HepG2 (cell line): ENCODE data around the gene SPAG7. TPM values are rescaled to one million over a fixed set of nuclear protein-coding genes. Genes with fewer than 3 reads are reported as not detected.
A peak's percentile ranks its signal among the peaks of the same experiment; 100 is the strongest.

Experiments used
- EZH2 ChIP-seq: conservative IDR thresholded peaks from 2 replicates; pipeline ENCODE4 v1.6.1; 2012; ENCODE audit warnings: mild to moderate bottlenecking, low read depth, low read length, moderate library complexity
- FOSL1 ChIP-seq: sonication (generic); formaldehyde crosslinking; IDR thresholded peaks from 2 replicates; pipeline ENCODE4 v1.9.0; 2021; ENCODE audit warnings: missing genetic modification reagents, borderline replicate concordance
- HNRNPH1 ChIP-seq: fragments of 200-400 bp; formaldehyde crosslinking; optimal IDR thresholded peaks from 2 replicates; pipeline ENCODE3; 2017; ENCODE audit warnings: mild to moderate bottlenecking, low read depth, low read length
- IRF2 ChIP-seq: IDR thresholded peaks from 2 replicates; pipeline ENCODE4 v1.6.1; 2018; ENCODE audit warnings: missing genetic modification reagents, missing compliant biosample characterization
- KDM1A ChIP-seq: IDR thresholded peaks from 2 replicates; pipeline ENCODE4 v1.6.1; 2016; ENCODE audit warnings: missing compliant biosample characterization
- POLR2A ChIP-seq, 2 experiments: IDR thresholded peaks; 2 replicates each; pipeline ENCODE4 v1.6.1; 2011; ENCODE audit warnings: low read depth in 2 of 2, low read length in 2 of 2, mild to moderate bottlenecking in 1 of 2, moderate library complexity in 1 of 2; ENCODE audit not compliant: insufficient read depth in 1 of 2
- RBM22 ChIP-seq: fragments of 200-400 bp; formaldehyde crosslinking; optimal IDR thresholded peaks from 2 replicates; pipeline ENCODE3; 2017; ENCODE audit warnings: mild to moderate bottlenecking, low read length, moderate library complexity
- RFX1 ChIP-seq: fragments of 450-650 bp; IDR thresholded peaks from 2 replicates; pipeline ENCODE4 v1.6.1; 2017
- SCMH1 ChIP-seq: sonication (generic); formaldehyde crosslinking; IDR thresholded peaks from 2 replicates; pipeline ENCODE4 v1.9.0; 2021; ENCODE audit warnings: missing genetic modification reagents, mild to moderate bottlenecking, borderline replicate concordance
- ZNF225 ChIP-seq: sonication (generic); formaldehyde crosslinking; IDR thresholded peaks from 2 replicates; pipeline ENCODE4 v1.4.0; 2020; ENCODE audit warnings: mild to moderate bottlenecking, missing genetic modification reagents
- ZNF567 ChIP-seq: sonication (generic); formaldehyde crosslinking; IDR thresholded peaks from 2 replicates; pipeline ENCODE4 v1.8.1; 2023; ENCODE audit warnings: mild to moderate bottlenecking, missing genetic modification reagents, borderline replicate concordance
- polyA plus RNA-seq, 8 experiments: library from polyadenylated mRNA; depleted of rRNA in 3 of 8; stranded (reverse) in 7 of 8; unstranded in 1 of 8; fragments of >200 nt; fragmentation: Illumina TruSeq in 4 of 8; extraction: Trizol in 4 of 8; gene quantifications; 2 replicates each; pipeline versions ENCODE4 v1.2.1 to v1.2.3, GENCODE V29; 2011 to 2016; ENCODE audit warnings: low read depth in 4 of 8, missing spikeins in 1 of 8, mixed read lengths in 1 of 8; ENCODE audit not compliant: insufficient read depth in 1 of 8
- total RNA-seq, 5 experiments: library from RNA; depleted of rRNA; stranded (reverse); fragments of >200 nt; fragmentation: Illumina TruSeq; extraction: Trizol; gene quantifications; 2 replicates each; pipeline ENCODE4 v1.2.3, GENCODE V29; 2016; ENCODE audit warnings: low read depth in 1 of 5
- TF ChIP-seq, protein P1 (sequence below): IDR thresholded peaks from 2 replicates; pipeline ENCODE4 v1.6.1; 2016; ENCODE audit warnings: missing biosample characterization, missing genetic modification reagents, low read depth
- TF ChIP-seq, protein P2 (sequence below): sonication (generic); formaldehyde crosslinking; IDR thresholded peaks from 2 replicates; pipeline ENCODE4 v1.4.0; 2020; ENCODE audit warnings: low read depth, missing genetic modification reagents
- TF ChIP-seq, protein P3 (sequence below): sonication (generic); formaldehyde crosslinking; IDR thresholded peaks from 2 replicates; pipeline ENCODE4 v1.8.1; 2022; ENCODE audit warnings: low read depth, mild to moderate bottlenecking, missing genetic modification reagents
- TF ChIP-seq, protein P4 (sequence below): IDR thresholded peaks from 2 replicates; pipeline ENCODE4 v1.6.1; 2012; ENCODE audit warnings: inconsistent platforms
- TF ChIP-seq, protein P5 (sequence below): sonication (generic); formaldehyde crosslinking; conservative IDR thresholded peaks from 2 replicates; pipeline ENCODE4 v1.4.0; 2020; ENCODE audit warnings: missing genetic modification reagents
- TF ChIP-seq, protein P6 (sequence below): sonication (generic); formaldehyde crosslinking; IDR thresholded peaks from 2 replicates; pipeline ENCODE4 v1.5.0; 2020; ENCODE audit warnings: mild to moderate bottlenecking, missing genetic modification reagents

The SPAG7 gene
- total and polyA plus RNA-seq, 2 of the 13 experiments (the other 11 are each of a cell fraction or from before 2014, with no cell fraction given) = 51.0 to 59.0 TPM

DNA sequence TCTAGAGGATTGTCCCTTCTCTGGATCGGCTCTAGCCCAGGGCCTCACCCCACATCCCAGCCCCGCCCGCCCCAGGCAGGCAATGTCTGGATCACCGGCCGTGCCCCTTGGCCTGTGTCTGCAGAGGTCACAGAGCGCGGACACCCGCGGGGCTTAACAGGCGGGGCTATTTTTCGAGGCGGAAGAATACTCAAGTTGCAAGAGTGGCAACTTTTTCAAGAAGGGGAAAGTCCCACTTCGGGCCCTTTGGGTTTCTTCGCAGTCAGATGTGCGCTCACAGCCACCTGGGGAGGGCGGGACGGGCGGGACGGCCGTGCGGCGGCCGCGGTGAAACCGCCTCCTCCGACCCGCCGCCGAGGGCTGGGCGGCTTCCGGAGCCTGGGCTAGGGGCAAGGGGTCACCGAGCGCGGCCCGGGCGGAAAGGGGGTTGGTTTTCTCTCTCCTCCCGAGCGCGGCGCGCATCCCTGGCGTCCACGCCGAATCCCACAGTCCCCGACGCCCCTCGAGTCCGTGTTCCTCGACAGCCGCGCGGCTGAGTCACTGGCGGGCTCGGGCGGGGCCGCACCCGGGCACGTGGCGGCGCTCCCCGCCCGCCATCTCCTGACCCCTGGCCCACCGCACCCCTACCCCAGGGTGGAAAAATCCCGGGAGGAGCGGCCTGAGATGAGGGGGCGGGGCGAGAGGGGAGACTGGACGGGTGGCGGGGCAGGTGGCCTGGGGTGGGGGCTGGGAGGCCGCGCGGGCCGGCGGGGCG, 18.1 kb downstream of the SPAG7 start (continued):
- TF ChIP-seq, protein P1, sequence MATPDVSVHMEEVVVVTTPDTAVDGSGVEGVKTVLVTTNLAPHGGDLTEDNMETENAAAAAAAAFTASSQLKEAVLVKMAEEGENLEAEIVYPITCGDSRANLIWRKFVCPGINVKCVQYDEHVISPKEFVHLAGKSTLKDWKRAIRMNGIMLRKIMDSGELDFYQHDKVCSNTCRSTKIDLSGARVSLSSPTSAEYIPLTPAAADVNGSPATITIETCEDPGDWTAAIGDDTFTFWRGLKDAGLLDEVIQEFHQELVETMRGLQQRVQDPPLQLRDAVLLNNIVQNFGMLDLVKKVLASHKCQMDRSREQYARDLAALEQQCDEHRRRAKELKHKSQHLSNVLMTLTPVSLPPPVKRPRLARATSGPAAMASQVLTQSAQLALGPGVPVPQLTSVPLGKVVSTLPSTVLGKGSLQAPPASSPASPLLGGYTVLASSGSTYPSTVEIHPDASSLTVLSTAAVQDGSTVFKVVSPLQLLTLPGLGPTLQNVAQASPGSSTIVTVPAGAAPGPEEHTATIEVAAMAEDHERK (CRISPR knock-in tag) = no peak
- no peak for TF ChIP-seq RBM22
- TF ChIP-seq, protein P2, sequence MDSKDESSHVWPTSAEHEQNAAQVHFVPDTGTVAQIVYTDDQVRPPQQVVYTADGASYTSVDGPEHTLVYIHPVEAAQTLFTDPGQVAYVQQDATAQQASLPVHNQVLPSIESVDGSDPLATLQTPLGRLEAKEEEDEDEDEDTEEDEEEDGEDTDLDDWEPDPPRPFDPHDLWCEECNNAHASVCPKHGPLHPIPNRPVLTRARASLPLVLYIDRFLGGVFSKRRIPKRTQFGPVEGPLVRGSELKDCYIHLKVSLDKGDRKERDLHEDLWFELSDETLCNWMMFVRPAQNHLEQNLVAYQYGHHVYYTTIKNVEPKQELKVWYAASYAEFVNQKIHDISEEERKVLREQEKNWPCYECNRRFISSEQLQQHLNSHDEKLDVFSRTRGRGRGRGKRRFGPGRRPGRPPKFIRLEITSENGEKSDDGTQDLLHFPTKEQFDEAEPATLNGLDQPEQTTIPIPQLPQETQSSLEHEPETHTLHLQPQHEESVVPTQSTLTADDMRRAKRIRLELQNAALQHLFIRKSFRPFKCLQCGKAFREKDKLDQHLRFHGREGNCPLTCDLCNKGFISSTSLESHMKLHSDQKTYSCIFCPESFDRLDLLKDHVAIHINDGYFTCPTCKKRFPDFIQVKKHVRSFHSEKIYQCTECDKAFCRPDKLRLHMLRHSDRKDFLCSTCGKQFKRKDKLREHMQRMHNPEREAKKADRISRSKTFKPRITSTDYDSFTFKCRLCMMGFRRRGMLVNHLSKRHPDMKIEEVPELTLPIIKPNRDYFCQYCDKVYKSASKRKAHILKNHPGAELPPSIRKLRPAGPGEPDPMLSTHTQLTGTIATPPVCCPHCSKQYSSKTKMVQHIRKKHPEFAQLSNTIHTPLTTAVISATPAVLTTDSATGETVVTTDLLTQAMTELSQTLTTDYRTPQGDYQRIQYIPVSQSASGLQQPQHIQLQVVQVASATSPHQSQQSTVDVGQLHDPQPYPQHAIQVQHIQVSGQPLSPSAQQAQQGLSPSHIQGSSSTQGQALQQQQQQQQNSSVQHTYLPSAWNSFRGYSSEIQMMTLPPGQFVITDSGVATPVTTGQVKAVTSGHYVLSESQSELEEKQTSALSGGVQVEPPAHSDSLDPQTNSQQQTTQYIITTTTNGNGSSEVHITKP (CRISPR knock-in tag) = peak; percentile 72; the same call in 1 of the 2 replicates
- no peak for TF ChIP-seq KDM1A (CRISPR knock-in tag)
- no peak for TF ChIP-seq IRF2 (CRISPR knock-in tag)
- TF ChIP-seq EZH2 = no peak
- TF ChIP-seq, protein P3, sequence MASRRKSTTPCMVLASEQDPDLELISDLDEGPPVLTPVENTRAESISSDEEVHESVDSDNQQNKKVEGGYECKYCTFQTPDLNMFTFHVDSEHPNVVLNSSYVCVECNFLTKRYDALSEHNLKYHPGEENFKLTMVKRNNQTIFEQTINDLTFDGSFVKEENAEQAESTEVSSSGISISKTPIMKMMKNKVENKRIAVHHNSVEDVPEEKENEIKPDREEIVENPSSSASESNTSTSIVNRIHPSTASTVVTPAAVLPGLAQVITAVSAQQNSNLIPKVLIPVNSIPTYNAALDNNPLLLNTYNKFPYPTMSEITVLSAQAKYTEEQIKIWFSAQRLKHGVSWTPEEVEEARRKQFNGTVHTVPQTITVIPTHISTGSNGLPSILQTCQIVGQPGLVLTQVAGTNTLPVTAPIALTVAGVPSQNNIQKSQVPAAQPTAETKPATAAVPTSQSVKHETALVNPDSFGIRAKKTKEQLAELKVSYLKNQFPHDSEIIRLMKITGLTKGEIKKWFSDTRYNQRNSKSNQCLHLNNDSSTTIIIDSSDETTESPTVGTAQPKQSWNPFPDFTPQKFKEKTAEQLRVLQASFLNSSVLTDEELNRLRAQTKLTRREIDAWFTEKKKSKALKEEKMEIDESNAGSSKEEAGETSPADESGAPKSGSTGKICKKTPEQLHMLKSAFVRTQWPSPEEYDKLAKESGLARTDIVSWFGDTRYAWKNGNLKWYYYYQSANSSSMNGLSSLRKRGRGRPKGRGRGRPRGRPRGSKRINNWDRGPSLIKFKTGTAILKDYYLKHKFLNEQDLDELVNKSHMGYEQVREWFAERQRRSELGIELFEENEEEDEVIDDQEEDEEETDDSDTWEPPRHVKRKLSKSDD = no peak
- TF ChIP-seq, protein P4, sequence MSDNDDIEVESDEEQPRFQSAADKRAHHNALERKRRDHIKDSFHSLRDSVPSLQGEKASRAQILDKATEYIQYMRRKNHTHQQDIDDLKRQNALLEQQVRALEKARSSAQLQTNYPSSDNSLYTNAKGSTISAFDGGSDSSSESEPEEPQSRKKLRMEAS = peak; percentile 97
- TF ChIP-seq, protein P5, sequence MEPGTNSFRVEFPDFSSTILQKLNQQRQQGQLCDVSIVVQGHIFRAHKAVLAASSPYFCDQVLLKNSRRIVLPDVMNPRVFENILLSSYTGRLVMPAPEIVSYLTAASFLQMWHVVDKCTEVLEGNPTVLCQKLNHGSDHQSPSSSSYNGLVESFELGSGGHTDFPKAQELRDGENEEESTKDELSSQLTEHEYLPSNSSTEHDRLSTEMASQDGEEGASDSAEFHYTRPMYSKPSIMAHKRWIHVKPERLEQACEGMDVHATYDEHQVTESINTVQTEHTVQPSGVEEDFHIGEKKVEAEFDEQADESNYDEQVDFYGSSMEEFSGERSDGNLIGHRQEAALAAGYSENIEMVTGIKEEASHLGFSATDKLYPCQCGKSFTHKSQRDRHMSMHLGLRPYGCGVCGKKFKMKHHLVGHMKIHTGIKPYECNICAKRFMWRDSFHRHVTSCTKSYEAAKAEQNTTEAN = no peak
- no peak for TF ChIP-seq ZNF225 (CRISPR knock-in tag)
- no peak for TF ChIP-seq RFX1
- no peak for TF ChIP-seq SCMH1 (CRISPR knock-in tag)
- no peak for TF ChIP-seq ZNF567 (CRISPR knock-in tag)
- peak; percentile 35 to 45 for TF ChIP-seq POLR2A (IDR thresholded peaks at IDR 0.05; ENCODE audit: insufficient read depth in 1 of 2, low read depth in 2 of 2, low read length in 2 of 2)
- TF ChIP-seq HNRNPH1 = no peak
- peak; percentile 43; the same call in 1 of the 2 replicates for TF ChIP-seq FOSL1
- TF ChIP-seq, protein P6, sequence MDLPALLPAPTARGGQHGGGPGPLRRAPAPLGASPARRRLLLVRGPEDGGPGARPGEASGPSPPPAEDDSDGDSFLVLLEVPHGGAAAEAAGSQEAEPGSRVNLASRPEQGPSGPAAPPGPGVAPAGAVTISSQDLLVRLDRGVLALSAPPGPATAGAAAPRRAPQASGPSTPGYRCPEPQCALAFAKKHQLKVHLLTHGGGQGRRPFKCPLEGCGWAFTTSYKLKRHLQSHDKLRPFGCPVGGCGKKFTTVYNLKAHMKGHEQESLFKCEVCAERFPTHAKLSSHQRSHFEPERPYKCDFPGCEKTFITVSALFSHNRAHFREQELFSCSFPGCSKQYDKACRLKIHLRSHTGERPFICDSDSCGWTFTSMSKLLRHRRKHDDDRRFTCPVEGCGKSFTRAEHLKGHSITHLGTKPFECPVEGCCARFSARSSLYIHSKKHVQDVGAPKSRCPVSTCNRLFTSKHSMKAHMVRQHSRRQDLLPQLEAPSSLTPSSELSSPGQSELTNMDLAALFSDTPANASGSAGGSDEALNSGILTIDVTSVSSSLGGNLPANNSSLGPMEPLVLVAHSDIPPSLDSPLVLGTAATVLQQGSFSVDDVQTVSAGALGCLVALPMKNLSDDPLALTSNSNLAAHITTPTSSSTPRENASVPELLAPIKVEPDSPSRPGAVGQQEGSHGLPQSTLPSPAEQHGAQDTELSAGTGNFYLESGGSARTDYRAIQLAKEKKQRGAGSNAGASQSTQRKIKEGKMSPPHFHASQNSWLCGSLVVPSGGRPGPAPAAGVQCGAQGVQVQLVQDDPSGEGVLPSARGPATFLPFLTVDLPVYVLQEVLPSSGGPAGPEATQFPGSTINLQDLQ (CRISPR knock-in tag) = no peak
